NT2/D1 (cell line): ENCODE measurements around the gene CAPZB.

Experiments
- YY1 ChIP-seq: IDR thresholded peaks from 2 replicates; pipeline ENCODE4 v1.6.1; 2011; ENCODE audit not compliant: insufficient read length, insufficient read depth
- ZNF274 ChIP-seq: IDR thresholded peaks from 2 replicates; pipeline ENCODE4 v1.6.1; 2011; ENCODE audit warnings: mild to moderate bottlenecking, low read depth, low read length

DNA sequence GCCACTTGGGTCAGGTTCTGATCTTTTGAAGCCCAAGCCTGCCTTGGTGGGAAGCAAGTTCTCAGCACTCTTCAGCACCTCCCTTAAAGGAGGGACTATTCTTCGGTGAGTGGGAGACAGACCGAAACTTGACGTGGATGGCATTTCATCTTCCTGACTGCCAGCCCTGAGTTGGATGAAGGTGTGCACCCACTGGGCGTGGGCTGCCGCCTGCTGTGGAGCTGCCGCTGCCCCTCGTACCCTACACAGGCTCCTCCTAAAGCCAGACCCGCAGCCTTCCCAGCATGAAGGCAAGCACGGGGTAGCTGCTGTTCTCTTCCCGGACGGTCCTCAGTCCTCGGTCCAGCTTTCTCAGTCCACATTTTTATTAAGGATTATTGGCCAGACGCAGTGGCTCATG lies 89.1 kb downstream of the CAPZB start:
- TF ChIP-seq ZNF274 (no peak), YY1 (no peak)
